Natural killer cell (primary cell): ENCODE measurements around the gene INPP4A. TPM values are rescaled to one million over a fixed set of nuclear protein-coding genes. Genes with fewer than 3 reads are reported as not detected.

Experiments used
- ATAC-seq, 3 donors: fragments of 150-1000 bp in 2 of 3; fragments of 200-7000 bp in 1 of 3; cut with Tn5 transposase; 1 replicate in 1 of 3; 2 replicates in 2 of 3; pipeline ENCODE4 v1.10.0; 2021; ENCODE audit warnings: mild to moderate bottlenecking in 2 of 3, moderate library complexity in 2 of 3
- DNase-seq, 2 donors: peaks; one replicate each; pipeline versions ENCODE4 v3.0.0 to v3.0.0-alpha.2; 2013 to 2021; ENCODE audit warnings: mixed read lengths in 1 of 2
- H3K27ac ChIP-seq: one replicate; pipeline ENCODE4 v1.5.1; 2013; ENCODE audit warnings: mild to moderate bottlenecking, low read length
- H3K27me3 ChIP-seq: one replicate; pipeline ENCODE4 v1.6.1; 2013; ENCODE audit warnings: low read length; ENCODE audit not compliant: control insufficient read depth, insufficient read depth
- H3K36me3 ChIP-seq: one replicate; pipeline ENCODE4 v1.6.1; 2013; ENCODE audit warnings: low read length; ENCODE audit not compliant: control insufficient read depth, insufficient read depth
- H3K4me1 ChIP-seq: one replicate; pipeline ENCODE4 v1.6.1; 2013; ENCODE audit warnings: low read length; ENCODE audit not compliant: control insufficient read depth, insufficient read depth
- H3K4me3 ChIP-seq: one replicate; pipeline ENCODE4 v1.5.1; 2013; ENCODE audit warnings: low read length
- H3K9me3 ChIP-seq: one replicate; pipeline ENCODE4 v1.6.1; 2013; ENCODE audit warnings: low read length; ENCODE audit not compliant: control insufficient read depth, insufficient read depth
- H3K27ac Mint-ChIP-seq, 2 donors: one replicate each; pipeline ENCODE4 v1.8.0; 2022; ENCODE audit warnings: mild to moderate bottlenecking in 2 of 2, mixed read lengths in 2 of 2, moderate library complexity in 1 of 2
- H3K27me3 Mint-ChIP-seq, 2 donors: one replicate each; pipeline ENCODE4 v1.8.0; 2022; ENCODE audit warnings: low read depth in 2 of 2, mixed read lengths in 2 of 2
- H3K36me3 Mint-ChIP-seq: one replicate; pipeline ENCODE4 v1.8.0; 2022; ENCODE audit warnings: mixed read lengths
- H3K4me1 Mint-ChIP-seq, 2 donors: one replicate each; pipeline ENCODE4 v1.8.0; 2022; ENCODE audit warnings: mixed read lengths in 2 of 2
- H3K4me3 Mint-ChIP-seq: one replicate; pipeline ENCODE4 v1.8.0; 2022; ENCODE audit warnings: mild to moderate bottlenecking, moderate library complexity, mixed read lengths
- H3K9me3 Mint-ChIP-seq, 2 donors: one replicate each; pipeline ENCODE4 v1.8.0; 2022; ENCODE audit warnings: mixed read lengths in 2 of 2
- CTCF ChIP-seq: fragments of 200-600 bp; IDR thresholded peaks from one replicate; pipeline ENCODE4 v1.8.0; 2022; ENCODE audit warnings: antibody characterized with exemption
- WGBS: methylation state at CpG from one replicate; pipeline ENCODE4 v1.1.7; 2013; ENCODE audit warnings: missing lambda C conversion rate; ENCODE audit not compliant: insufficient coverage; 5-methylcytosine and 5-hydroxymethylcytosine counted together
- intact Hi-C: fragments of 100-400 bp; cut with micrococcal nuclease; formaldehyde crosslinking; loops from one replicate; pipeline ENCODE4 v1.14.2; 2022
- total RNA-seq, 4 donors: library from RNA; stranded (reverse); fragments of 120-200 nt in 1 of 4; gene quantifications; one replicate each; pipeline versions ENCODE4 v1.2.3 to v1.2.4, GENCODE V29; 2013 to 2022

INPP4A gene
- total RNA-seq, 3 donors from 2014 or later (not counting 1 experiment from before 2014, with no cell fraction given) = 192 to 243 (median 225) TPM

- no peaks in the 10 kb centered on the region for H3K9me3 Mint-ChIP-seq
- no peak for TF ChIP-seq CTCF
- peaks cover 84% of the 10 kb centered on the region for H3K36me3 ChIP-seq
- peaks cover 15 to 33% of the 10 kb centered on the region in 2 donors for H3K4me1 Mint-ChIP-seq
- H3K27ac Mint-ChIP-seq = no peak overlapping the region
- H3K4me1 ChIP-seq = peaks cover 34% of the 10 kb centered on the region
- no peaks in the 10 kb centered on the region for H3K27me3 ChIP-seq
- ATAC-seq = no peak
- H3K36me3 Mint-ChIP-seq = peaks cover 26% of the 10 kb centered on the region
- no peaks in the 10 kb centered on the region for H3K9me3 ChIP-seq
- H3K27me3 Mint-ChIP-seq = no peaks in the 10 kb centered on the region
- H3K4me3 Mint-ChIP-seq = no peak overlapping the region
- WGBS = 96% methylated on average over 7 of the region's 7 CpGs
- H3K27ac ChIP-seq = no peak overlapping the region
- DNase-seq = no peak
- intact Hi-C loops = no loop called here
- no peak overlapping the region for H3K4me3 ChIP-seq
These were observed 100.9 kb downstream of the INPP4A start for GRCh38 chr2:98545591-98545990.

- H3K4me1 Mint-ChIP-seq = peaks cover 20 to 39% of the 10 kb centered on the region in 2 donors
- no peaks in the 10 kb centered on the region for H3K9me3 Mint-ChIP-seq
- no peak overlapping the region for H3K4me3 ChIP-seq
- H3K36me3 ChIP-seq = peaks cover 83% of the 10 kb centered on the region
- no peaks in the 10 kb centered on the region for H3K9me3 ChIP-seq
- H3K27me3 Mint-ChIP-seq = no peaks in the 10 kb centered on the region
- no peaks in the 10 kb centered on the region for H3K27me3 ChIP-seq
- WGBS = 94% methylated on average over 3 of the region's 3 CpGs
- no peak overlapping the region for H3K27ac Mint-ChIP-seq
- no peak for TF ChIP-seq CTCF
- peaks cover 25% of the 10 kb centered on the region for H3K36me3 Mint-ChIP-seq
- H3K27ac ChIP-seq = no peak overlapping the region
- no peak overlapping the region for H3K4me3 Mint-ChIP-seq
- no peak for DNase-seq
- no peak for ATAC-seq
- peaks cover 40% of the 10 kb centered on the region for H3K4me1 ChIP-seq
- intact Hi-C loops = no loop called here
These were observed 101.5 kb downstream of the INPP4A start for GRCh38 chr2:98546186-98546585.

GRCh38 chr2:98547092-98547790 lies 102.6 kb downstream of the INPP4A start:
- Histone ChIP-seq H3K27ac (no peak overlapping the region), H3K27me3 (no peaks in the 10 kb centered on the region), H3K4me1 (peaks cover 49% of the 10 kb centered on the region), H3K9me3 (no peaks in the 10 kb centered on the region), H3K36me3 (peaks cover 80% of the 10 kb centered on the region), H3K4me3 (no peak overlapping the region)
- TF ChIP-seq CTCF = no peak
- Mint-ChIP-seq H3K4me3 (no peak overlapping the region), H3K4me1 (peaks cover 30 to 39% of the 10 kb centered on the region in 2 donors), H3K9me3 (no peaks in the 10 kb centered on the region), H3K27me3 (no peaks in the 10 kb centered on the region), H3K36me3 (peaks cover 25% of the 10 kb centered on the region), H3K27ac (peak overlapping the region; percentile 1 to 80)
- ATAC-seq (no peak), DNase-seq (no peak)
- intact Hi-C loops = no loop called here
- 81% methylated on average over 2 of the region's 2 CpGs for WGBS
